ENCODE measurements around the gene NDUFA5.
"Not testable (repeated sequence)": the region's sequence is repeated elsewhere in the genome, so short reads cannot be mapped to it uniquely, and the experiment has no call there.

Gene NDUFA5

GRCh38 chr7:123527712-123528225 lies 29.8 kb downstream of the NDUFA5 start:
- DNase-seq (ENCODE audit: extremely low spot score, insufficient read length, low read depth); FAIRE-seq: not testable (repeated sequence)

GRCh38 chr7:123526533-123526932 lies 31.1 kb downstream of the NDUFA5 start:
- FAIRE-seq; DNase-seq (ENCODE audit: extremely low spot score, insufficient read length, low read depth): not testable (repeated sequence)

DNA sequence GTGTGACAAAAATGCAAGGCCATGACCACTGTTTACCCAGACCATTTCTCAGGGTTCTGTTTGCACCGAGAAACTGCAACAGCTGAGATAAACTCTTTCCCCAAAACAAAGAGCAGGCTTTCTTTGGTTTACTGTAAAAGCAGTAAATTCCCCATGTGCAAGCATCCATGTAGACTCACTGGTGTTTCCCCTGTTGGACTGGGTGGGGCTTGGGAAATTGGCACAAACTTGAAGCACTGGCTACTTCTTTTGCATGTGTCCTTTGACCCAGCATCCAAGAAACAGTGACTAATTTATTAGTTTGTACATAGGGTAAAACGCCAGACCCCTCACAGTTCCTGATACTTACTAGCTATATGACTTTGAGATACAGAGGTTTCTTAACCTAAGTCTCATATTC lies 35.6 kb downstream of the NDUFA5 start:
- no peak for DNase-seq (ENCODE audit: extremely low spot score, insufficient read length, low read depth)
- no peak for FAIRE-seq

- DNase-seq (ENCODE audit: extremely low spot score, insufficient read length, low read depth) (no peak), FAIRE-seq (no peak)
Observed at GRCh38 chr7:123505221-123505620, 52.4 kb downstream of the NDUFA5 start.

GRCh38 chr7:123502201-123502600 lies 55.4 kb downstream of the NDUFA5 start:
- DNase-seq (ENCODE audit: extremely low spot score, insufficient read length, low read depth) (no peak), FAIRE-seq (no peak)

GRCh38 chr7:123500878-123501489 lies 56.6 kb downstream of the NDUFA5 start:
- FAIRE-seq (no peak), DNase-seq (ENCODE audit: extremely low spot score, insufficient read length, low read depth) (no peak)

- DNase-seq (ENCODE audit: extremely low spot score, insufficient read length, low read depth): no peak
- FAIRE-seq: no peak
Observed at GRCh38 chr7:123499211-123499970, 58.2 kb downstream of the NDUFA5 start.

DNA sequence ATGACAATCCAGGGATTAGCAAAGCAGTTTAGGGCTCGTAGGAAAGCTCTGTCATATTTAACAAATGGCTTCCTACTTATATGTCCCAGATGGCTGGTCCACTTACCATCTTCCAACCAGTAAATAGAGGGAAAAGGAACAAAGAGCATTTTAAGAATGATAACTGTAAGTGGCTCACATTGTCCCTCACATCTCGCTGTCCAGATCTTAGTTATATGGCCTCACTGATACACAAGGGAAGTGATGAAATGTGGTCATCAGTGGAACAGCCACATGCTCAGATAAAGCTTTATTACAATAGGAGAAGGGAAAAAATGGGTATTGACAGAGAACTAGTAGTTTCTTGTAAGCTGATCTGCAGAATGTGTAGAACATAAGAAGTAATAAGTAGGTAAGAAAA lies 59.0 kb downstream of the NDUFA5 start:
- DNase-seq (ENCODE audit: extremely low spot score, insufficient read length, low read depth) (no peak), FAIRE-seq (no peak)

DNA sequence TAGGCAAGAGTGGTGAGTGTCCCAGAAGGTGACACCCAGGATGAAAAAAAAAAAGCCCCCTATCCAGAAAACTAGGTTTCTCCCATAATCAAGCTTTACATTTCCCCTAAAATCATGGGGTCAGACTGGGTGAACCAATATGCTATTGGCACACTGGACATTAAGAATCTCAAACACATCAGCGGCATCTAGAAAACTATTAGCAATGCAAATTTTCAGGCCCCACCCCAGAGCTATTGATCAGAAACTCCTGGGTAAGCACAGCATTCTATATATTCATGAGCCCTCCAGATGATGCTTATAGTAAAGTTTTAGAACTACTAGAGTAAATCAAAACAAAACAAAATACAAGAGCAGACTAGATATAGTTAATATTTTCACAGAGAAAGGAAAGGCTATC lies 59.6 kb downstream of the NDUFA5 start:
- DNase-seq (ENCODE audit: extremely low spot score, insufficient read length, low read depth) (no peak), FAIRE-seq (no peak)

GRCh38 chr7:123494193-123494796 lies 63.3 kb downstream of the NDUFA5 start:
- peak; percentile 36 for FAIRE-seq
- peak; percentile 1 for DNase-seq (ENCODE audit: extremely low spot score, insufficient read length, low read depth)

DNA sequence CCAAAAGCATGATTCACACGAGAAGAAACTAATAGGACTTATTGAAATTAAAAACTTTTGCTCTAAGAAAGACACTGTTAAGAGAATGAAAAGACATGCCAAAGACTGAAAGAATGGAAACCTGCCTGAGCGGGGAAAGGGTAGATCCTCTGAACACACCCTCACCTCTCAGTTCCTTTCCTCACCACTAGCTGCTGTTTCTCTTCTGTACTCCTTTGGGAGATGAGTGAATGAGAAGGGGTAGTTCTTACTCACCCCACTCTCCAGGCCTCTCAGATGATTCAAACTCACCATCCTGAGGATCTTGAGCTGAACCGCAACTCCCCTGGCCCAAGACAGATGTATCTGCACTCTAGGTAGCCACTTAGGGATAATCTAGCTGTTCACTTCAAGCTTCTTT lies 65.1 kb downstream of the NDUFA5 start:
- FAIRE-seq (no peak), DNase-seq (ENCODE audit: extremely low spot score, insufficient read length, low read depth) (no peak)

All from GM18507 (cell line).